WTC11 (cell line): ENCODE results near the gene PCDHGA8. TPM values are rescaled to one million over a fixed set of nuclear protein-coding genes. Genes with fewer than 3 reads are reported as not detected.
"Not testable (repeated sequence)": the region's sequence is repeated elsewhere in the genome, so short reads cannot be mapped to it uniquely, and the experiment has no call there.

Source experiments
- ATAC-seq: fragments of 200-7000 bp; cut with Tn5 transposase; 2 replicates; pipeline ENCODE4 v1.10.0; 2021; ENCODE audit warnings: mild to moderate bottlenecking, moderate library complexity
- CTCF ChIA-PET: fragments of 300-600 bp; sonication (Branson Sonifier 250); formaldehyde crosslinking; loops from one replicate; lab custom pipeline; 2021; ENCODE audit warnings: antibody characterized with exemption; lab: Charles Lee
- POLR2A ChIA-PET: fragments of 350-600 bp; sonication (Branson Sonifier 250); formaldehyde crosslinking; loops from one replicate; lab custom pipeline; 2021; ENCODE audit warnings: antibody characterized with exemption; lab: Charles Lee
- DNase-seq: peaks from one replicate; pipeline ENCODE4 v3.0.0; 2021; ENCODE audit warnings: low spot score
- H3K27ac Mint-ChIP-seq: 2 replicates; pipeline ENCODE4 v1.8.0; 2021; ENCODE audit warnings: mixed read lengths
- H3K27me3 Mint-ChIP-seq: 2 replicates; pipeline ENCODE4 v1.8.0; 2021; ENCODE audit warnings: low read depth, mild to moderate bottlenecking, moderate library complexity, mixed read lengths
- H3K36me3 Mint-ChIP-seq: 2 replicates; pipeline ENCODE4 v1.8.0; 2021; ENCODE audit warnings: mixed read lengths
- H3K4me1 Mint-ChIP-seq: 2 replicates; pipeline ENCODE4 v1.8.0; 2022; ENCODE audit warnings: mixed read lengths
- H3K4me3 Mint-ChIP-seq: 2 replicates; pipeline ENCODE4 v1.8.0; 2021; ENCODE audit warnings: mild to moderate bottlenecking, moderate library complexity, mixed read lengths
- H3K9me3 Mint-ChIP-seq: 2 replicates; pipeline ENCODE4 v1.8.0; 2021; ENCODE audit warnings: mixed read lengths
- ATF1 ChIP-seq: sonication (generic); formaldehyde crosslinking; IDR thresholded peaks from 2 replicates; pipeline ENCODE4 v1.8.1; 2023; ENCODE audit warnings: mild to moderate bottlenecking, moderate library complexity, missing genetic modification reagents
- E2F5 ChIP-seq: sonication (generic); formaldehyde crosslinking; IDR thresholded peaks from 2 replicates; pipeline ENCODE4 v1.8.1; 2022; ENCODE audit warnings: mild to moderate bottlenecking, moderate library complexity, missing genetic modification reagents
- ELF4 ChIP-seq: sonication (generic); formaldehyde crosslinking; IDR thresholded peaks from 2 replicates; pipeline ENCODE4 v1.8.1; 2022; ENCODE audit warnings: low read depth, mild to moderate bottlenecking, moderate library complexity, missing genetic modification reagents
- ESRRA ChIP-seq: sonication (generic); formaldehyde crosslinking; IDR thresholded peaks from 2 replicates; pipeline ENCODE4 v1.8.1; 2022; ENCODE audit warnings: mild to moderate bottlenecking, missing genetic modification reagents, borderline replicate concordance
- FOXK1 ChIP-seq: sonication (generic); formaldehyde crosslinking; IDR thresholded peaks from 2 replicates; pipeline ENCODE4 v1.8.0; 2022; ENCODE audit warnings: mild to moderate bottlenecking, moderate library complexity, missing genetic modification reagents
- KAT7 ChIP-seq: sonication (generic); formaldehyde crosslinking; IDR thresholded peaks from 2 replicates; pipeline ENCODE4 v1.8.1; 2023; ENCODE audit warnings: missing genetic modification reagents, mild to moderate bottlenecking, borderline replicate concordance
- NR2C2 ChIP-seq: sonication (generic); formaldehyde crosslinking; IDR thresholded peaks from 2 replicates; pipeline ENCODE4 v1.8.0; 2022; ENCODE audit warnings: mild to moderate bottlenecking, missing genetic modification reagents
- NR3C1 ChIP-seq: sonication (generic); formaldehyde crosslinking; conservative IDR thresholded peaks from 2 replicates; pipeline ENCODE4 v1.8.1; 2023; ENCODE audit warnings: low read depth, mild to moderate bottlenecking, missing genetic modification reagents
- RELA ChIP-seq: sonication (generic); formaldehyde crosslinking; IDR thresholded peaks from 2 replicates; pipeline ENCODE4 v1.8.1; 2022; ENCODE audit warnings: missing genetic modification reagents, mild to moderate bottlenecking, borderline replicate concordance
- RORB ChIP-seq: fragments of 250-450 bp; sonication (Bioruptor Pico); IDR thresholded peaks from 2 replicates; pipeline ENCODE4 v1.9.0; 2021; ENCODE audit warnings: mild to moderate bottlenecking
- ZMAT4 ChIP-seq: fragments of 250-450 bp; sonication (Bioruptor Pico); IDR thresholded peaks from 2 replicates; pipeline ENCODE4 v1.9.0; 2021; ENCODE audit warnings: mild to moderate bottlenecking
- ZNF396 ChIP-seq: fragments of 250-450 bp; sonication (Bioruptor Pico); IDR thresholded peaks from 2 replicates; pipeline ENCODE4 v1.8.0; 2021; ENCODE audit warnings: mild to moderate bottlenecking, moderate library complexity, borderline replicate concordance
- total RNA-seq: library from RNA; stranded (reverse); gene quantifications from 3 replicates; pipeline ENCODE4 v1.2.3, GENCODE V29; 2021
- TF ChIP-seq, protein P1 (sequence below): sonication (generic); formaldehyde crosslinking; IDR thresholded peaks from 2 replicates; pipeline ENCODE4 v1.8.1; 2023; ENCODE audit warnings: mild to moderate bottlenecking, missing genetic modification reagents
- TF ChIP-seq, protein P2 (sequence below): sonication (generic); formaldehyde crosslinking; conservative IDR thresholded peaks from 2 replicates; pipeline ENCODE4 v1.8.1; 2023; ENCODE audit warnings: mild to moderate bottlenecking, low read depth, missing genetic modification reagents, moderate library complexity
- TF ChIP-seq, protein P3 (sequence below): sonication (generic); formaldehyde crosslinking; IDR thresholded peaks from 2 replicates; pipeline ENCODE4 v1.8.0; 2023; ENCODE audit warnings: missing genetic modification reagents
- TF ChIP-seq, protein P4 (sequence below): sonication (generic); formaldehyde crosslinking; IDR thresholded peaks from 2 replicates; pipeline ENCODE4 v1.8.0; 2022; ENCODE audit warnings: mild to moderate bottlenecking, missing genetic modification reagents
- TF ChIP-seq, protein P5 (sequence below): sonication (generic); formaldehyde crosslinking; IDR thresholded peaks from 2 replicates; pipeline ENCODE4 v1.8.1; 2022; ENCODE audit warnings: missing genetic modification reagents, borderline replicate concordance

The PCDHGA8 gene
- total RNA-seq, 1 experiment from 2014 or later = 2.1 TPM

DNA sequence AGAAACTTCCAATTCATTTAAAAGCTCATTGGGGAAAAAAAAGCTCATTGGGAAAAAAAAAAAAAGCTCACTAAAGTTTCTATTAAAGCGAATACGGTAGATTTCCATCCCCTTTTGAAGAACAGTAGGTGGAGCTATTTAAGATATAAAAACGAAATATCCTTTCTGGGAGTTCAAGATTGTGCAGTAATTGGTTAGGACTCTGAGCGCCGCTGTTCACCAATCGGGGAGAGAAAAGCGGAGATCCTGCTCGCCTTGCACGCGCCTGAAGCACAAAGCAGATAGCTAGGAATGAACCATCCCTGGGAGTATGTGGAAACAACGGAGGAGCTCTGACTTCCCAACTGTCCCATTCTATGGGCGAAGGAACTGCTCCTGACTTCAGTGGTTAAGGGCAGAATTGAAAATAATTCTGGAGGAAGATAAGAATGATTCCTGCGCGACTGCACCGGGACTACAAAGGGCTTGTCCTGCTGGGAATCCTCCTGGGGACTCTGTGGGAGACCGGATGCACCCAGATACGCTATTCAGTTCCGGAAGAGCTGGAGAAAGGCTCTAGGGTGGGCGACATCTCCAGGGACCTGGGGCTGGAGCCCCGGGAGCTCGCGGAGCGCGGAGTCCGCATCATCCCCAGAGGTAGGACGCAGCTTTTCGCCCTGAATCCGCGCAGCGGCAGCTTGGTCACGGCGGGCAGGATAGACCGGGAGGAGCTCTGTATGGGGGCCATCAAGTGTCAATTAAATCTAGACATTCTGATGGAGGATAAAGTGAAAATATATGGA lies 38.1 kb downstream of the PCDHGA8 start, which contains the start of gene PCDHGA12:
PCDHGA12 (plus strand) TSS at position 176 of the 782 bp plus-strand sequence; CDS start at position 429, 253 bp downstream.
- H3K9me3 Mint-ChIP-seq = peaks cover 55% of the 10 kb centered on the region
- ATAC-seq (peak; percentile 43; the same call in 1 of the 2 replicates), DNase-seq (no peak)
- POLR2A ChIA-PET = interaction anchor here (0.8 to 0.9 kb wide), 2 partner anchors 45 to 83 kb away, joined by 3 to 4 read pairs; partner anchors contain the start of gene PCDHGC3
- no peaks in the 10 kb centered on the region for H3K4me1 Mint-ChIP-seq
- TF ChIP-seq ZNF396 (CRISPR knock-in tag) (no peak), ELF4 (no peak), FOXK1 (CRISPR knock-in tag) (no peak), NR3C1 (CRISPR knock-in tag) (no peak), RORB (no peak), E2F5 (no peak), RELA (CRISPR knock-in tag) (no peak), ATF1 (CRISPR knock-in tag) (no peak), ZMAT4 (CRISPR knock-in tag) (no peak), ESRRA (CRISPR knock-in tag) (no peak), KAT7 (CRISPR knock-in tag) (no peak), NR2C2 (CRISPR knock-in tag) (no peak)
- TF ChIP-seq, protein P1, sequence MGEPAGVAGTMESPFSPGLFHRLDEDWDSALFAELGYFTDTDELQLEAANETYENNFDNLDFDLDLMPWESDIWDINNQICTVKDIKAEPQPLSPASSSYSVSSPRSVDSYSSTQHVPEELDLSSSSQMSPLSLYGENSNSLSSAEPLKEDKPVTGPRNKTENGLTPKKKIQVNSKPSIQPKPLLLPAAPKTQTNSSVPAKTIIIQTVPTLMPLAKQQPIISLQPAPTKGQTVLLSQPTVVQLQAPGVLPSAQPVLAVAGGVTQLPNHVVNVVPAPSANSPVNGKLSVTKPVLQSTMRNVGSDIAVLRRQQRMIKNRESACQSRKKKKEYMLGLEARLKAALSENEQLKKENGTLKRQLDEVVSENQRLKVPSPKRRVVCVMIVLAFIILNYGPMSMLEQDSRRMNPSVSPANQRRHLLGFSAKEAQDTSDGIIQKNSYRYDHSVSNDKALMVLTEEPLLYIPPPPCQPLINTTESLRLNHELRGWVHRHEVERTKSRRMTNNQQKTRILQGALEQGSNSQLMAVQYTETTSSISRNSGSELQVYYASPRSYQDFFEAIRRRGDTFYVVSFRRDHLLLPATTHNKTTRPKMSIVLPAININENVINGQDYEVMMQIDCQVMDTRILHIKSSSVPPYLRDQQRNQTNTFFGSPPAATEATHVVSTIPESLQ = no peak
- TF ChIP-seq, protein P2, sequence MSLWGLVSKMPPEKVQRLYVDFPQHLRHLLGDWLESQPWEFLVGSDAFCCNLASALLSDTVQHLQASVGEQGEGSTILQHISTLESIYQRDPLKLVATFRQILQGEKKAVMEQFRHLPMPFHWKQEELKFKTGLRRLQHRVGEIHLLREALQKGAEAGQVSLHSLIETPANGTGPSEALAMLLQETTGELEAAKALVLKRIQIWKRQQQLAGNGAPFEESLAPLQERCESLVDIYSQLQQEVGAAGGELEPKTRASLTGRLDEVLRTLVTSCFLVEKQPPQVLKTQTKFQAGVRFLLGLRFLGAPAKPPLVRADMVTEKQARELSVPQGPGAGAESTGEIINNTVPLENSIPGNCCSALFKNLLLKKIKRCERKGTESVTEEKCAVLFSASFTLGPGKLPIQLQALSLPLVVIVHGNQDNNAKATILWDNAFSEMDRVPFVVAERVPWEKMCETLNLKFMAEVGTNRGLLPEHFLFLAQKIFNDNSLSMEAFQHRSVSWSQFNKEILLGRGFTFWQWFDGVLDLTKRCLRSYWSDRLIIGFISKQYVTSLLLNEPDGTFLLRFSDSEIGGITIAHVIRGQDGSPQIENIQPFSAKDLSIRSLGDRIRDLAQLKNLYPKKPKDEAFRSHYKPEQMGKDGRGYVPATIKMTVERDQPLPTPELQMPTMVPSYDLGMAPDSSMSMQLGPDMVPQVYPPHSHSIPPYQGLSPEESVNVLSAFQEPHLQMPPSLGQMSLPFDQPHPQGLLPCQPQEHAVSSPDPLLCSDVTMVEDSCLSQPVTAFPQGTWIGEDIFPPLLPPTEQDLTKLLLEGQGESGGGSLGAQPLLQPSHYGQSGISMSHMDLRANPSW (CRISPR knock-in tag) = no peak
- TF ChIP-seq, protein P3, sequence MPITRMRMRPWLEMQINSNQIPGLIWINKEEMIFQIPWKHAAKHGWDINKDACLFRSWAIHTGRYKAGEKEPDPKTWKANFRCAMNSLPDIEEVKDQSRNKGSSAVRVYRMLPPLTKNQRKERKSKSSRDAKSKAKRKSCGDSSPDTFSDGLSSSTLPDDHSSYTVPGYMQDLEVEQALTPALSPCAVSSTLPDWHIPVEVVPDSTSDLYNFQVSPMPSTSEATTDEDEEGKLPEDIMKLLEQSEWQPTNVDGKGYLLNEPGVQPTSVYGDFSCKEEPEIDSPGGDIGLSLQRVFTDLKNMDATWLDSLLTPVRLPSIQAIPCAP = no peak
- H3K36me3 Mint-ChIP-seq = peaks cover 72% of the 10 kb centered on the region
- H3K27ac Mint-ChIP-seq = no peak within 1 kb of the TSS
- CTCF ChIA-PET = interaction anchor here (0.9 to 2.7 kb wide), 31 partner anchors 9 to 238 kb away, joined by 3 to 28 read pairs (median 6); partner anchors contain the start of genes PCDHB10, PCDHB14, PCDHB15 and PCDHGA10
- no peaks in the 10 kb centered on the region for H3K27me3 Mint-ChIP-seq
- no peak within 1 kb of the TSS for H3K4me3 Mint-ChIP-seq

- TF ChIP-seq, protein P4, sequence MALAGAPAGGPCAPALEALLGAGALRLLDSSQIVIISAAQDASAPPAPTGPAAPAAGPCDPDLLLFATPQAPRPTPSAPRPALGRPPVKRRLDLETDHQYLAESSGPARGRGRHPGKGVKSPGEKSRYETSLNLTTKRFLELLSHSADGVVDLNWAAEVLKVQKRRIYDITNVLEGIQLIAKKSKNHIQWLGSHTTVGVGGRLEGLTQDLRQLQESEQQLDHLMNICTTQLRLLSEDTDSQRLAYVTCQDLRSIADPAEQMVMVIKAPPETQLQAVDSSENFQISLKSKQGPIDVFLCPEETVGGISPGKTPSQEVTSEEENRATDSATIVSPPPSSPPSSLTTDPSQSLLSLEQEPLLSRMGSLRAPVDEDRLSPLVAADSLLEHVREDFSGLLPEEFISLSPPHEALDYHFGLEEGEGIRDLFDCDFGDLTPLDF (CRISPR knock-in tag) = no peak
- TF ChIP-seq, protein P5, sequence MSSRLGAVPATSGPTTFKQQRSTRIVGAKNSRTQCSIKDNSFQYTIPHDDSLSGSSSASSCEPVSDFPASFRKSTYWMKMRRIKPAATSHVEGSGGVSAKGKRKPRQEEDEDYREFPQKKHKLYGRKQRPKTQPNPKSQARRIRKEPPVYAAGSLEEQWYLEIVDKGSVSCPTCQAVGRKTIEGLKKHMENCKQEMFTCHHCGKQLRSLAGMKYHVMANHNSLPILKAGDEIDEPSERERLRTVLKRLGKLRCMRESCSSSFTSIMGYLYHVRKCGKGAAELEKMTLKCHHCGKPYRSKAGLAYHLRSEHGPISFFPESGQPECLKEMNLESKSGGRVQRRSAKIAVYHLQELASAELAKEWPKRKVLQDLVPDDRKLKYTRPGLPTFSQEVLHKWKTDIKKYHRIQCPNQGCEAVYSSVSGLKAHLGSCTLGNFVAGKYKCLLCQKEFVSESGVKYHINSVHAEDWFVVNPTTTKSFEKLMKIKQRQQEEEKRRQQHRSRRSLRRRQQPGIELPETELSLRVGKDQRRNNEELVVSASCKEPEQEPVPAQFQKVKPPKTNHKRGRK (CRISPR knock-in tag) = no peak
- no peak overlapping the region for H3K27ac Mint-ChIP-seq
- DNase-seq = no peak
- H3K9me3 Mint-ChIP-seq = peaks cover 56% of the 10 kb centered on the region
- no peak for ATAC-seq
- H3K36me3 Mint-ChIP-seq = peaks cover 66% of the 10 kb centered on the region
- H3K4me3 Mint-ChIP-seq = no peak overlapping the region
- CTCF ChIA-PET = interaction anchor here (0.9 to 2.7 kb wide), 18 partner anchors 9 to 197 kb away, joined by 3 to 28 read pairs (median 8); partner anchors contain the start of genes PCDHGA10, PCDHGA11, PCDHGA2 and PCDHGA4
- H3K27me3 Mint-ChIP-seq = no peaks in the 10 kb centered on the region
- POLR2A ChIA-PET = no interaction called here
- H3K4me1 Mint-ChIP-seq = no peaks in the 10 kb centered on the region
Observed at GRCh38 chr5:141431286-141431685, 38.9 kb downstream of the PCDHGA8 start.

GRCh38 chr5:141432308-141432707 lies 39.9 kb downstream of the PCDHGA8 start:
- H3K27ac Mint-ChIP-seq, H3K4me3 Mint-ChIP-seq, POLR2A ChIA-PET, ATAC-seq, DNase-seq, H3K4me1 Mint-ChIP-seq, H3K27me3 Mint-ChIP-seq: not testable (repeated sequence)
- Mint-ChIP-seq H3K36me3 (peaks cover 55% of the 10 kb centered on the region), H3K9me3 (peaks cover 50% of the 10 kb centered on the region)
- CTCF ChIA-PET = interaction anchor here (1.1 to 2.7 kb wide), 3 partner anchors 12 to 125 kb away, joined by 3 to 28 read pairs (median 3); partner anchors contain the start of gene PCDHGA11

GRCh38 chr5:141432726-141433125 lies 40.3 kb downstream of the PCDHGA8 start:
- H3K36me3 Mint-ChIP-seq = peaks cover 51% of the 10 kb centered on the region
- H3K4me3 Mint-ChIP-seq, H3K4me1 Mint-ChIP-seq, H3K27me3 Mint-ChIP-seq, H3K27ac Mint-ChIP-seq, DNase-seq, ATAC-seq, POLR2A ChIA-PET: not testable (repeated sequence)
- CTCF ChIA-PET = interaction anchor here (0.8 kb wide), 1 partner anchor 11 kb away, joined by 3 read pairs; the partner anchor contains the start of gene PCDHGA11
- peaks cover 50% of the 10 kb centered on the region for H3K9me3 Mint-ChIP-seq
